IPS-18c (cell line): ENCODE data around the gene PLTP.
"Not testable (repeated sequence)": the region's sequence is repeated elsewhere in the genome, so short reads cannot be mapped to it uniquely, and the experiment has no call there.

Experiments used
- H3K4me3 ChIP-seq: 2 replicates; pipeline ENCODE4 v1.7.0; 2013; ENCODE audit warnings: low read depth, mild to moderate bottlenecking, low read length, moderate library complexity; ENCODE audit not compliant: insufficient read depth
- H3K9me3 ChIP-seq: one replicate; pipeline ENCODE4 v1.6.1; 2013; ENCODE audit warnings: mild to moderate bottlenecking, low read length, moderate library complexity; ENCODE audit not compliant: control insufficient read depth, insufficient read depth

PLTP gene

GRCh38 chr20:45909817-45910669 lies 1.9 kb downstream of the PLTP start:
- Histone ChIP-seq H3K9me3 (no peaks in the 10 kb centered on the region), H3K4me3 (no peak overlapping the region)

- H3K4me3 ChIP-seq, result no peak overlapping the region
- H3K9me3 ChIP-seq, result no peaks in the 10 kb centered on the region
Measured at GRCh38 chr20:45909336-45909808, 2.6 kb downstream of the PLTP start.

GRCh38 chr20:45908084-45908483 lies 3.9 kb downstream of the PLTP start:
- Histone ChIP-seq H3K9me3 (no peaks in the 10 kb centered on the region), H3K4me3 (no peak overlapping the region)

- no peaks in the 10 kb centered on the region for H3K9me3 ChIP-seq
- no peak overlapping the region for H3K4me3 ChIP-seq
Measured at GRCh38 chr20:45907219-45907948, 4.6 kb downstream of the PLTP start.

- H3K9me3 ChIP-seq, result no peaks in the 10 kb centered on the region
- H3K4me3 ChIP-seq, result no peak overlapping the region
Measured at GRCh38 chr20:45905505-45906079, 6.4 kb downstream of the PLTP start.

GRCh38 chr20:45904583-45905504 lies 7.1 kb downstream of the PLTP start:
- no peak overlapping the region for H3K4me3 ChIP-seq
- no peaks in the 10 kb centered on the region for H3K9me3 ChIP-seq

GRCh38 chr20:45902199-45902701 lies 9.7 kb downstream of the PLTP start:
- no peak overlapping the region for H3K4me3 ChIP-seq
- no peaks in the 10 kb centered on the region for H3K9me3 ChIP-seq

GRCh38 chr20:45901332-45901731 lies 10.6 kb downstream of the PLTP start:
- H3K9me3 ChIP-seq, H3K4me3 ChIP-seq: not testable (repeated sequence)

GRCh38 chr20:45899046-45899835 lies 12.7 kb downstream of the PLTP start:
- H3K4me3 ChIP-seq, result no peak overlapping the region
- H3K9me3 ChIP-seq, result no peaks in the 10 kb centered on the region

GRCh38 chr20:45898285-45898684 lies 13.7 kb downstream of the PLTP start:
- no peak overlapping the region for H3K4me3 ChIP-seq

GRCh38 chr20:45897692-45898091 lies 14.3 kb downstream of the PLTP start:
- no peak overlapping the region for H3K4me3 ChIP-seq
- no peaks in the 10 kb centered on the region for H3K9me3 ChIP-seq

More at GRCh38 chr20:45898285-45898684, 13.7 kb downstream of the PLTP start:
- H3K9me3 ChIP-seq, result no peaks in the 10 kb centered on the region

GRCh38 chr20:45897289-45897688 lies 14.7 kb downstream of the PLTP start:
- no peaks in the 10 kb centered on the region for H3K9me3 ChIP-seq
- H3K4me3 ChIP-seq, result no peak overlapping the region

- H3K4me3 ChIP-seq, result no peak overlapping the region
- H3K9me3 ChIP-seq, result no peaks in the 10 kb centered on the region
Measured at GRCh38 chr20:45896641-45897161, 15.3 kb downstream of the PLTP start.

- H3K9me3 ChIP-seq, result no peaks in the 10 kb centered on the region
- H3K4me3 ChIP-seq, result no peak overlapping the region
Measured at GRCh38 chr20:45894797-45895196, 17.2 kb downstream of the PLTP start.

- no peaks in the 10 kb centered on the region for H3K9me3 ChIP-seq
- H3K4me3 ChIP-seq, result no peak overlapping the region
Measured at GRCh38 chr20:45893831-45894230, 18.1 kb downstream of the PLTP start.
